HG03108 (cell line): ENCODE measurements around the gene KAT6B.

Source experiments
- ATAC-seq: cut with Tn5 transposase; IDR thresholded peaks from one replicate; pipeline ENCODE4 v1.9.1; 2021; ENCODE audit warnings: moderate library complexity; ENCODE audit not compliant: unreplicated experiment

The KAT6B gene

GRCh38 chr10:74944205-74944604 lies 117.8 kb downstream of the KAT6B start:
- no peak for ATAC-seq

- ATAC-seq, result no peak
Measured at GRCh38 chr10:74947781-74948401, 121.5 kb downstream of the KAT6B start.

GRCh38 chr10:74949034-74949832 lies 122.8 kb downstream of the KAT6B start:
- no peak for ATAC-seq

- ATAC-seq, result no peak
Measured at GRCh38 chr10:74949843-74950765, 123.7 kb downstream of the KAT6B start.

GRCh38 chr10:74953214-74953613 lies 126.8 kb downstream of the KAT6B start:
- ATAC-seq, result no peak

- no peak for ATAC-seq
Measured at GRCh38 chr10:74955796-74956195, 129.4 kb downstream of the KAT6B start.

- no peak for ATAC-seq
Measured at GRCh38 chr10:74956555-74957111, 130.2 kb downstream of the KAT6B start.

GRCh38 chr10:74957285-74957961 lies 131.0 kb downstream of the KAT6B start:
- no peak for ATAC-seq

- ATAC-seq, result no peak
Measured at GRCh38 chr10:74958316-74958715, 131.9 kb downstream of the KAT6B start.

GRCh38 chr10:74960670-74961069 lies 134.3 kb downstream of the KAT6B start:
- no peak for ATAC-seq

- no peak for ATAC-seq
Measured at GRCh38 chr10:74962517-74962916, 136.1 kb downstream of the KAT6B start.

- ATAC-seq, result peak; percentile 60
Measured at GRCh38 chr10:74963549-74963948, 137.1 kb downstream of the KAT6B start.

- ATAC-seq, result no peak
Measured at GRCh38 chr10:74967911-74968666, 141.7 kb downstream of the KAT6B start.

- ATAC-seq, result no peak
Measured at GRCh38 chr10:74968667-74969061, 142.3 kb downstream of the KAT6B start.

- ATAC-seq, result no peak
Measured at GRCh38 chr10:74969093-74969492, 142.7 kb downstream of the KAT6B start.

GRCh38 chr10:74969530-74969929 lies 143.1 kb downstream of the KAT6B start:
- ATAC-seq, result no peak

GRCh38 chr10:74973741-74974392 lies 147.5 kb downstream of the KAT6B start:
- ATAC-seq, result no peak

- ATAC-seq, result no peak
Measured at GRCh38 chr10:74975758-74976157, 149.4 kb downstream of the KAT6B start.

GRCh38 chr10:74976565-74976964 lies 150.2 kb downstream of the KAT6B start:
- no peak for ATAC-seq
